GM12891 (cell line): ENCODE results near the gene EXD3.

Experiments used
- DNase-seq: peaks from one replicate; pipeline ENCODE4 v3.0.0; 2011; ENCODE audit warnings: low spot score; ENCODE audit not compliant: insufficient read length
- FAIRE-seq: peaks from 2 replicates; lab custom pipeline; 2011; peaks lifted over from hg19 to GRCh38; lab: Jason Lieb, UNC
- PAX5 ChIP-seq: IDR thresholded peaks from 2 replicates; pipeline ENCODE4 v1.6.1; 2011; ENCODE audit warnings: low read length, moderate library complexity, mild to moderate bottlenecking; ENCODE audit not compliant: insufficient read depth, severe bottlenecking
- POLR2A ChIP-seq: IDR thresholded peaks from 2 replicates; pipeline ENCODE4 v1.6.1; 2011; ENCODE audit warnings: low read depth, low read length, control low read depth
- POLR2AphosphoS5 ChIP-seq: IDR thresholded peaks from 2 replicates; pipeline ENCODE4 v1.6.1; 2011; ENCODE audit warnings: low read depth, low read length, control low read depth
- POU2F2 ChIP-seq: IDR thresholded peaks from 2 replicates; pipeline ENCODE4 v1.6.1; 2011; ENCODE audit warnings: low read depth, mild to moderate bottlenecking, control low read depth, low read length, moderate library complexity
- SPI1 ChIP-seq: IDR thresholded peaks from 2 replicates; pipeline ENCODE4 v1.6.1; 2011; ENCODE audit warnings: low read depth, low read length, control low read depth
- TAF1 ChIP-seq: IDR thresholded peaks from 2 replicates; pipeline ENCODE4 v1.6.1; 2011; ENCODE audit warnings: low read depth, low read length, control low read depth

Gene EXD3

GRCh38 chr9:137300567-137301080, 122.3 kb downstream of the EXD3 start:
- TF ChIP-seq SPI1 (no peak), PAX5 (no peak), POLR2A (no peak), POLR2AphosphoS5 (no peak), TAF1 (no peak), POU2F2 (no peak)
- FAIRE-seq (peak; percentile 43), DNase-seq (no peak)

GRCh38 chr9:137299938-137300337, 123.0 kb downstream of the EXD3 start:
- no peak for FAIRE-seq
- TF ChIP-seq POLR2A (no peak), POU2F2 (no peak)
- DNase-seq: no peak

- TF ChIP-seq POLR2AphosphoS5: no peak
- no peak for TF ChIP-seq POLR2A
- TF ChIP-seq POU2F2: no peak
- TF ChIP-seq PAX5: no peak
- TF ChIP-seq SPI1: no peak
- no peak for TF ChIP-seq TAF1
- DNase-seq (no peak), FAIRE-seq (no peak)
Measured at GRCh38 chr9:137299203-137299565, 123.8 kb downstream of the EXD3 start.

DNA sequence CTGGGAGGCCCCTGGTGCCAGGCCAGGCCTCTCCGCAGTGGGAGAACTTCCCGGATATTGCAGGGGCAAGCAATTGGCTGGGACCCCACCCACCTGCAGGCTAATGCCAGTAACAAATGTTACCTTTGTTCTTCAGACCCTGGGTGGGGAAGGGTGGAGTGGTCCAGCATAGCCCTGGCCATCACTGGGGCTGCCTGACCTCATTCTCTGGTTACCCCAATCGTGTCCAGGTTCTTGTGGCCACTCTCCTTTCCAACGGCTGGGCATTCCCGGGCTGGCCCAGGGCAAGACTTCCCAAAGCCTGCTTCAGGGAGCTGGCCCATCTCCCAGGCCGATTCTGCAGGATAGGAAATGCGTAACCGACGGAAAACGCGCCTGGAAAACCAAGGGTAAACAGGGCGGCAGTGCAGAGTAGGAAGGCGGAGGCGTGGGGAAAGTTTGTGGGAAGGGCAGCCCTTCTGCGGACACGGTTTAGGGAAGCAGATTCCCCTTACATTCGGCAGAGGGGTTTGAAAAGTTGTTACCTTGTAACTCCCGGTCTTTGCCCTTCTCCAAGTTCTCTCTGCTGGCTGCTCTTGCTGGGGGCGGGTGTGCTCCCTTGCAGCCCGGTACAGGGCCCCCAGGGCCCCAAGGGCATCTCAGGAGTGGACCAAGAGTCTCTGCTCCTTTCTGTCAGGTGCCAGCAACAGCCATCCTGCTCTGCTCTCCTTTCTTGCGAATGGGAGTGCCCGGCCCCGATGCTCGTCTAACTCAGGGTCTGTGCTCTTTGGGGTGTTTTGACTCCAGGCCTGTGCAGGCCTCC, 124.4 kb downstream of the EXD3 start:
- FAIRE-seq: no peak
- TF ChIP-seq PAX5 (no peak), POLR2A (no peak), SPI1 (no peak)
- no peak for DNase-seq

DNA sequence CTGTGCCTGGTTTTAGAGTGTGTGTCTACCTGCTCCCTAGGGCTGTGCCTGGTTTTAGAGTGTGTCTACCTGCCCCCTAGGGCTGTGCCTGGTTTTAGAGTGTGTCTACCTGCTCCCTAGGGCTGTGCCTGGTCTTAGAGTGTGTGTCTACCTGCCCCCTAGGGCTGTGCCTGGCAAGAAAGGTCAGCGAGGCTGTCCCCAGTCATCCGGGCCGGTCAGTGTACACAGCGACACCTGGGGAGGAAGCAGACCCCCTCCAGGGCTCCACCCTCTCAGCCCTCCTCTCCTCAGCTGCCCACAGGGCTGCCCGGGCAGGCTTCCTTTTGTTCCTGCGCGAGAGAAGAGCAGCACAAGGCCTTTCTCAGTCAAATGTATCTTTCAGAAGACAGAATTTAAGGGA, 125.0 kb downstream of the EXD3 start:
- DNase-seq: no peak
- no peak for FAIRE-seq
- TF ChIP-seq TAF1: no peak
- TF ChIP-seq POLR2A: no peak
- TF ChIP-seq PAX5: no peak
- no peak for TF ChIP-seq POU2F2
- TF ChIP-seq SPI1: no peak
- TF ChIP-seq POLR2AphosphoS5: no peak

DNA sequence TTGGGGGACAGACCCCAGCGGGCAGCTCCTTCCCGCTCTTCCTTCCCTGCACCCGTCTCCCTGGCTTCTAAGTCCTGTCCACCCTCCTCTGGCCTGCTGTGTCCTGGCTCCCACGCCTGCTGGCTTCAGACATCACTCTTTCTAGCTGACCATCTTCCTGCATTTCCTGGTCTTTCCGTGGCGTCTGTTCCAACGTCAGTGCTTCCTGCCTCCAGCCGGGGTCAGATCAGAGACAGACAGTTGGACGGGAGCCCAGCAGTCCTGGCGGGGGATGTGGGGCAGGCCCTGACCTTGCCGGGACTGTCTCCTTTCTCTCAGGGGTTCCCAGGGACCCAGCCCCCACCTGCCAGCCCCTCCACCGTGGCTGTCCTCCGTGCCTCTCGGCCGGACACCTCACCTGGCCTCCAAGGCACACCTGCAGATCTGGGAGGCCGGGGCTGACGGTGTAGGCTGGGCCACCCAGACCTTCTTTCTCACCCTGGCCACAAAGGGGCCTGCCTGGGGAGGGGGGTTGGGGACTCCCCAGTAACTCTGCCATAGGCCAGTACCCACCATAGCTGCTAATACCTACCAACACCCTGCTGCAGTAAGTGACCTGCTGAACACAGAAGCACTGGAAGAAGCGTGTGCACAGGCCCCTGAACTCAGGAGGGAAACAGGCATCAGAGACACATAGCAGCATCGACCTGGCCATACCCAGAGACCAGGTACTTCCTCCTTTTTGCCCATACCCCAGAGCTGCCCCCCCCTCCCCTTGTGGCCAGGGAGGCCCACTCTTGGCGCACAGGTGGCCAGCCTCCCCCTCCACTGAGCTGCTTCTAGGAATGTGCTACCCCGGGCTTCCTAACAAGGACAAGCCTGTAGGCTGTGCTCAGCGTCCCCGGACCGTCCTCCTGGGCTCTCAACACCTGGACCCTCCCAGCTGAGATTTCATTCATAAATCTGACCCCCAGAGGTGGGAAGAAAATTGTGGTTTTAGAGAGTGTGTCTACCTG, 126.0 kb downstream of the EXD3 start:
- DNase-seq: no peak
- no peak for FAIRE-seq
- TF ChIP-seq POLR2A (no peak), POLR2AphosphoS5 (no peak), POU2F2 (no peak), TAF1 (no peak)

- DNase-seq (no peak), FAIRE-seq (no peak)
- TF ChIP-seq SPI1 (no peak), POLR2A (no peak), POLR2AphosphoS5 (no peak), TAF1 (no peak), PAX5 (no peak), POU2F2 (no peak)
Measured at GRCh38 chr9:137295849-137296669, 126.9 kb downstream of the EXD3 start.

GRCh38 chr9:137295238-137295811, 127.6 kb downstream of the EXD3 start:
- FAIRE-seq (peak; percentile 90), DNase-seq (peak; percentile 91)

DNA sequence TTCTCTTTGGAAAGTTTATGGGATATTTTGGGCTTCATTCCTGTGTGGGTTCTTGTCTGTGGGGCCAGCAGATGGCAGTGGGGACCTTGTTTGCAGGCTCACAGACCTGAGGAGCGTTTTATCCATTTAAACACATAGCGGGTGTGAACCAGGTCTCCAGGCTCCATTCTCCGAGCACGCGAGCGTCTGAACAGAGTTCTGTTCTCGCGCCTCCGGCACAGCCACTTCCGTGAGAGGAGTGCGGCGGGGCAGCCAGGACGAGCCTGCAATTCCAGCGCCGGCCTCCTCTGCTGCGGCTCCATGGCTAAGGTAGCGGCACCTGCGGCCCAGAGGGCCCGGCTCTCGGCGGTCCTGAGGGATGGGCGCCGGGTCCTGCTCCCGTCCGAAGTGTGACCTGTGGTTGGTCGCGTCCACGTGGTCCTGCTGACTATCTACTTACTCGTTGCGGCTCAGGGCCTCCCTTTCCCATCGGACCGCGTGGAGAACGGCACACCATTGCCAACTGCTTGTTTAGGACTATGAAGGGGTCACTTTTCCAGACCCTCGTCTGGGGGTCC, 128.2 kb downstream of the EXD3 start:
- DNase-seq (no peak), FAIRE-seq (no peak)
- TF ChIP-seq PAX5: no peak
- no peak for TF ChIP-seq TAF1
- TF ChIP-seq POLR2AphosphoS5: no peak
- no peak for TF ChIP-seq POLR2A
- no peak for TF ChIP-seq POU2F2
- no peak for TF ChIP-seq SPI1

More at GRCh38 chr9:137295238-137295811, 127.6 kb downstream of the EXD3 start:
- TF ChIP-seq PAX5: peak; percentile 69
- no peak for TF ChIP-seq POU2F2
